SK-N-SH treated with all-trans-retinoic acid at 6 μM for 48 hours (cell line): Measurements from ENCODE around the gene HSBP1L1.

Experiments used
- ATAC-seq: fragments of 200-7000 bp; cut with Tn5 transposase; 3 replicates; pipeline ENCODE4 v1.9.1; 2020; ENCODE audit warnings: mild to moderate bottlenecking, moderate library complexity
- BACH2 ChIP-seq: fragments of 250-450 bp; sonication (Bioruptor Pico); IDR thresholded peaks from 2 replicates; pipeline ENCODE4 v1.9.0; 2021; ENCODE audit warnings: mild to moderate bottlenecking, borderline replicate concordance
- CREB5 ChIP-seq: fragments of 250-450 bp; sonication (Bioruptor Pico); IDR thresholded peaks from 2 replicates; pipeline ENCODE4 v1.5.1; 2020; ENCODE audit warnings: low read depth, mild to moderate bottlenecking, moderate library complexity
- ESRRG ChIP-seq: fragments of 250-450 bp; sonication (Bioruptor Pico); IDR thresholded peaks from 2 replicates; pipeline ENCODE4 v1.6.1; 2021; ENCODE audit warnings: mild to moderate bottlenecking
- ISL1 ChIP-seq: fragments of 250-450 bp; sonication (Bioruptor Pico); IDR thresholded peaks from 2 replicates; pipeline ENCODE4 v2.1.2; 2022; ENCODE audit warnings: mild to moderate bottlenecking, moderate library complexity
- OSR1 ChIP-seq: fragments of 250-450 bp; sonication (Bioruptor Pico); IDR thresholded peaks from 2 replicates; pipeline ENCODE4 v1.8.0; 2022; ENCODE audit warnings: moderate library complexity, mild to moderate bottlenecking, inconsistent platforms
- POU6F1 ChIP-seq: fragments of 250-450 bp; sonication (Bioruptor Pico); IDR thresholded peaks from 2 replicates; pipeline ENCODE4 v1.8.0; 2021; ENCODE audit warnings: low read depth, mild to moderate bottlenecking, moderate library complexity, borderline replicate concordance
- PPARA ChIP-seq: fragments of 250-450 bp; sonication (Bioruptor Pico); IDR thresholded peaks from 2 replicates; pipeline ENCODE4 v1.5.0; 2020; ENCODE audit warnings: mild to moderate bottlenecking, borderline replicate concordance
- RARB ChIP-seq: fragments of 250-450 bp; sonication (Bioruptor Pico); IDR thresholded peaks from 2 replicates; pipeline ENCODE4 v1.8.0; 2021; ENCODE audit warnings: mild to moderate bottlenecking, moderate library complexity
- SNAI2 ChIP-seq: fragments of 250-450 bp; sonication (Bioruptor Pico); IDR thresholded peaks from 2 replicates; pipeline ENCODE4 v1.5.0; 2020; ENCODE audit warnings: mild to moderate bottlenecking, moderate library complexity
- TCF4 ChIP-seq: fragments of 250-450 bp; sonication (Bioruptor Pico); IDR thresholded peaks from 2 replicates; pipeline ENCODE4 v1.8.0; 2021; ENCODE audit warnings: mild to moderate bottlenecking, moderate library complexity, borderline replicate concordance
- ZC3H10 ChIP-seq: fragments of 250-450 bp; sonication (Bioruptor Pico); IDR thresholded peaks from 2 replicates; pipeline ENCODE4 v1.5.1; 2021; ENCODE audit warnings: mild to moderate bottlenecking, moderate library complexity
- ZFP3 ChIP-seq: fragments of 250-450 bp; sonication (Bioruptor Pico); IDR thresholded peaks from 2 replicates; pipeline ENCODE4 v1.5.0; 2020; ENCODE audit warnings: mild to moderate bottlenecking, moderate library complexity
- ZFP30 ChIP-seq: fragments of 450-650 bp; formaldehyde crosslinking; IDR thresholded peaks from 2 replicates; pipeline ENCODE4 v1.5.0; 2022; ENCODE audit warnings: mild to moderate bottlenecking, moderate library complexity
- ZNF8 ChIP-seq: fragments of 450-650 bp; formaldehyde crosslinking; IDR thresholded peaks from 2 replicates; pipeline ENCODE4 v1.5.0; 2020; ENCODE audit warnings: mild to moderate bottlenecking, moderate library complexity
- TF ChIP-seq, protein P1 (sequence below): fragments of 250-450 bp; sonication (Bioruptor Pico); IDR thresholded peaks from 2 replicates; pipeline ENCODE4 v1.5.0; 2020; ENCODE audit warnings: mild to moderate bottlenecking, moderate library complexity
- TF ChIP-seq, protein P2 (sequence below): fragments of 250-450 bp; sonication (Bioruptor Pico); IDR thresholded peaks from 2 replicates; pipeline ENCODE4 v1.8.0; 2020; ENCODE audit warnings: mild to moderate bottlenecking, moderate library complexity, borderline replicate concordance

The HSBP1L1 gene

GRCh38 chr18:79947881-79948610, 16.4 kb upstream of the HSBP1L1 start (continued):
- TF ChIP-seq CREB5 (no peak), ISL1 (CRISPR knock-in tag) (no peak), TCF4 (CRISPR knock-in tag) (no peak)

DNA sequence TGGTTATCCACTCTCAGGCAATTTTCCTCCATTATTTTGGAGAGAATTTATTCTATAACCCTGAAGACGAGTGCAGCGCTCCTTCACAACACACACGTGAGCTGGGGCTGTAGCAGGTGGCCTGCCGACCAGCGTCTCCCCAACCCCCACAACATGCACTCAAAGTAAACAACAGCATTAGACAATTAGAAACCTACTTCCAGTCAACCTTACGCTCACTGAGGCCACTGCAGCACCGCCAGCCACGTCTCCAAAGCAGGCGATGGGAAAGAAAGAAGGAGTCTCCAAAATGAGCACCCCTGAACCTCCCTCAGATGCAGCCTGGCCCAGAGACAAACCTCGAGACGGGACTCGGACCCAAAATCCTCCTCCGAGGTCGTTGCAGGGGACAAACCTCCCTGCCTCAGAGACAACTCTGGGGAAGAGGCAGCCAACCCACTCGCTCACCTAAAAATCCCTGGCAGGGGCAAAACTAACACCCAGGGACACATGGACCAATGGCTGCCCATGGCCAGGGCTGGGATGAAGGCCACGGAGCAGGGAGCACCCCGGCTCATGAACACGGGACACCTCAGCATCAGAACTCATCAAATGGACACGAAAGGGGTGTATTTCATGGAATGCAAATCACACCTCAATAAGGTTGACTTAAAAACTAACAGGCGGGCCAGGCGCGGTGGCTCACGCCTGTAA, 15.6 kb upstream of the HSBP1L1 start:
- ATAC-seq: no peak
- TF ChIP-seq ISL1 (CRISPR knock-in tag) (no peak), CREB5 (no peak), ZFP30 (CRISPR knock-in tag) (no peak), ZNF8 (CRISPR knock-in tag) (no peak)
- TF ChIP-seq, protein P1, sequence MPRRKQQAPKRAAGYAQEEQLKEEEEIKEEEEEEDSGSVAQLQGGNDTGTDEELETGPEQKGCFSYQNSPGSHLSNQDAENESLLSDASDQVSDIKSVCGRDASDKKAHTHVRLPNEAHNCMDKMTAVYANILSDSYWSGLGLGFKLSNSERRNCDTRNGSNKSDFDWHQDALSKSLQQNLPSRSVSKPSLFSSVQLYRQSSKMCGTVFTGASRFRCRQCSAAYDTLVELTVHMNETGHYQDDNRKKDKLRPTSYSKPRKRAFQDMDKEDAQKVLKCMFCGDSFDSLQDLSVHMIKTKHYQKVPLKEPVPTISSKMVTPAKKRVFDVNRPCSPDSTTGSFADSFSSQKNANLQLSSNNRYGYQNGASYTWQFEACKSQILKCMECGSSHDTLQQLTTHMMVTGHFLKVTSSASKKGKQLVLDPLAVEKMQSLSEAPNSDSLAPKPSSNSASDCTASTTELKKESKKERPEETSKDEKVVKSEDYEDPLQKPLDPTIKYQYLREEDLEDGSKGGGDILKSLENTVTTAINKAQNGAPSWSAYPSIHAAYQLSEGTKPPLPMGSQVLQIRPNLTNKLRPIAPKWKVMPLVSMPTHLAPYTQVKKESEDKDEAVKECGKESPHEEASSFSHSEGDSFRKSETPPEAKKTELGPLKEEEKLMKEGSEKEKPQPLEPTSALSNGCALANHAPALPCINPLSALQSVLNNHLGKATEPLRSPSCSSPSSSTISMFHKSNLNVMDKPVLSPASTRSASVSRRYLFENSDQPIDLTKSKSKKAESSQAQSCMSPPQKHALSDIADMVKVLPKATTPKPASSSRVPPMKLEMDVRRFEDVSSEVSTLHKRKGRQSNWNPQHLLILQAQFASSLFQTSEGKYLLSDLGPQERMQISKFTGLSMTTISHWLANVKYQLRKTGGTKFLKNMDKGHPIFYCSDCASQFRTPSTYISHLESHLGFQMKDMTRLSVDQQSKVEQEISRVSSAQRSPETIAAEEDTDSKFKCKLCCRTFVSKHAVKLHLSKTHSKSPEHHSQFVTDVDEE: no peak
- TF ChIP-seq, protein P2, sequence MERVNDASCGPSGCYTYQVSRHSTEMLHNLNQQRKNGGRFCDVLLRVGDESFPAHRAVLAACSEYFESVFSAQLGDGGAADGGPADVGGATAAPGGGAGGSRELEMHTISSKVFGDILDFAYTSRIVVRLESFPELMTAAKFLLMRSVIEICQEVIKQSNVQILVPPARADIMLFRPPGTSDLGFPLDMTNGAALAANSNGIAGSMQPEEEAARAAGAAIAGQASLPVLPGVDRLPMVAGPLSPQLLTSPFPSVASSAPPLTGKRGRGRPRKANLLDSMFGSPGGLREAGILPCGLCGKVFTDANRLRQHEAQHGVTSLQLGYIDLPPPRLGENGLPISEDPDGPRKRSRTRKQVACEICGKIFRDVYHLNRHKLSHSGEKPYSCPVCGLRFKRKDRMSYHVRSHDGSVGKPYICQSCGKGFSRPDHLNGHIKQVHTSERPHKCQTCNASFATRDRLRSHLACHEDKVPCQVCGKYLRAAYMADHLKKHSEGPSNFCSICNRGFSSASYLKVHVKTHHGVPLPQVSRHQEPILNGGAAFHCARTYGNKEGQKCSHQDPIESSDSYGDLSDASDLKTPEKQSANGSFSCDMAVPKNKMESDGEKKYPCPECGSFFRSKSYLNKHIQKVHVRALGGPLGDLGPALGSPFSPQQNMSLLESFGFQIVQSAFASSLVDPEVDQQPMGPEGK: no peak

DNA sequence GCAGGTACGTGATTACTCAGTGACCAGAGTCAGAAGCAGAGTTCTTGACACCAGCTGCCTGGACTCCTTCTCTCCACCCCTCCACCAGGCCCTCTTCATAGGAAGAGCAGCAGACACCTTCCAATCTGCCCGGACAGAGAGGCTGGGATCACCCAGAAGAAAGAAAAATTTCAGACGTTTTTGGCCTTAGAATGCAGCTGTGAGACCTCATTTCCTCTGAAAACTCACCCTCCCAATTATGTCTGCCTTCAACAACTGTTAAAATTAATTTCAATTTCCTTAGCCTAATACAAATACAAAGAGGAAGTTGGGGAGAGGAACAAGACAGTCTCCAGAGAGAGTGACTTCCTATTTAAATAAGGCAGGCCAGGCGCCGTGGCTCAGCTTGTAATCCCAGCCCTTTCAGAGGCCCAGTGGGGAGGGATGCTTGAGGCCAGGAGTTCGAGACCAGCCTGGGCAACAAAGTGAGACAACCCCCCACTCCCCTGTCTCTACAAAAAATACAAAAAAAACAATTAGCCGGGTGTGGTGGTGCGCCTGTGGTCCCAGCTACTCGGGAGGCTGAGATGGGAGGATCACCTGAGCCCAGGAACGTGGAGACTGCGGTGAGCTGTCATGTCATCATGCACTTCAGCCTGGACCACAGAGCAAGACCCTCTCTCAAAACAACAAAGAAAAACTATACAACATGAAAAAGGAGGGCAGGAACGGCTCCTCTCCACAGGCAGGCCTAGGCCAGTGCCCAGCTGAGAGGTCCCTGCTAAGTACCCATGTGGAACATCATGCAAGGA, 14.6 kb upstream of the HSBP1L1 start:
- no peak for TF ChIP-seq ISL1 (CRISPR knock-in tag)
- TF ChIP-seq SNAI2: no peak
- TF ChIP-seq, protein P1: no peak
- TF ChIP-seq POU6F1 (CRISPR knock-in tag): no peak
- no peak for TF ChIP-seq BACH2 (CRISPR knock-in tag)
- no peak for TF ChIP-seq ESRRG (CRISPR knock-in tag)
- no peak for TF ChIP-seq ZFP3 (CRISPR knock-in tag)
- TF ChIP-seq ZFP30 (CRISPR knock-in tag): no peak
- TF ChIP-seq OSR1 (CRISPR knock-in tag): no peak
- TF ChIP-seq RARB (CRISPR knock-in tag): no peak
- TF ChIP-seq TCF4 (CRISPR knock-in tag): no peak
- TF ChIP-seq CREB5: no peak
- TF ChIP-seq ZC3H10 (CRISPR knock-in tag): no peak
- TF ChIP-seq, protein P2: no peak
- no peak for TF ChIP-seq PPARA (CRISPR knock-in tag)
- no peak for ATAC-seq
